Stimulated activated CD8-positive, alpha-beta memory T cell treated with anti-CD3 and anti-CD28 coated beads, Interleukin-12 subunit alpha, Interleukin-12 subunit beta, amount 100 ng/mL, for 1 hour (primary cell): Measurements from ENCODE around the gene RANBP10.

Source experiments
- DNase-seq: peaks from one replicate; pipeline ENCODE4 v3.0.0-alpha.2; 2020; ENCODE audit warnings: low read depth

Gene RANBP10

GRCh38 chr16:67675999-67676398 lies 130.4 kb downstream of the RANBP10 start:
- no peak for DNase-seq

- no peak for DNase-seq
These were observed 130.8 kb downstream of the RANBP10 start for GRCh38 chr16:67675579-67675935.

DNA sequence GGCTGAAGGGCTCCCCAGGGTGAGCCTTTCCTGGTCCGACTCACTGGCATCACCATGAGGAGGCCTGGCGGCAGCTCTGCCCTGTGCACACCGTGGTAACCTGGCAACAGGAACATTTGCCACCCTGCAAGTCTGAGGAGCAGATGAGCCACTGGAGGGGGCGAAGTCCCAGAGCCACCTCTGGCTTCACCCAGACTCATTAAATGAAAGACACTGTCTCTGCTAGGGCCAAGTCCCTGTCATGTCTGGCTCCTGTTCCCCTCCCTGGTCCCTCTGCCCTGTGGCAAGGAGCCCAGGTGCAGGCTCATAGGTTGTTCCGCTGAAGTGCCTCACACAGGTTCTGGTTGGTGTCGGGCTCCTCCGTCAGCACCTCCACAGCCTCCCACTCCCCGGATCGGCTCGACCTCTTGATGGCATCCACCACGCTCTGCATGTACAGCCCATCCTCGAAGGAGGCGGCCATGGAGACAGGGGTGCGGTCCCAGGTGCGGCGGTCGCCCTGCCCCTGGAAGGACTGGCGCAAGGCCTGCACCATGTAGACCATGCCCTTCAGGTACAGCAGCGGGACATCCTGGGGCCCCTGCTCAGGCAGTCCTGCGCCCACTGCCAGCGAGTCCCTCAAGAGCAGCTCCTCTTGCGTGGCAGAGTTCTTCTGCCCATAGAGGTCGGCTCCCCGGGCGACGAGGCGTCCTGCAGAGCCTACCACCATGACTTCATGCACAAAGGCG lies 131.3 kb downstream of the RANBP10 start:
- DNase-seq: no peak

GRCh38 chr16:67673712-67674580 lies 132.4 kb downstream of the RANBP10 start:
- DNase-seq: no peak
